GM19193 (cell line): ENCODE data around the gene LBR.

Experiments used
- POLR2A ChIP-seq: IDR thresholded peaks from 4 replicates; pipeline ENCODE4 v1.6.1; 2011; ENCODE audit not compliant: insufficient read depth, insufficient read length; ENCODE audit errors: extremely low read depth

LBR gene

GRCh38 chr1:225427235-225428067, at the start of gene LBR:
Gene LBR, minus strand, starts transcription at chr1:225428038. Its CDS starts 3,963 bp downstream, at chr1:225424075.
- TF ChIP-seq POLR2A, result peak; percentile 46

- TF ChIP-seq POLR2A, result no peak
Measured at GRCh38 chr1:225477296-225477911, 49.6 kb upstream of the LBR start.

DNA sequence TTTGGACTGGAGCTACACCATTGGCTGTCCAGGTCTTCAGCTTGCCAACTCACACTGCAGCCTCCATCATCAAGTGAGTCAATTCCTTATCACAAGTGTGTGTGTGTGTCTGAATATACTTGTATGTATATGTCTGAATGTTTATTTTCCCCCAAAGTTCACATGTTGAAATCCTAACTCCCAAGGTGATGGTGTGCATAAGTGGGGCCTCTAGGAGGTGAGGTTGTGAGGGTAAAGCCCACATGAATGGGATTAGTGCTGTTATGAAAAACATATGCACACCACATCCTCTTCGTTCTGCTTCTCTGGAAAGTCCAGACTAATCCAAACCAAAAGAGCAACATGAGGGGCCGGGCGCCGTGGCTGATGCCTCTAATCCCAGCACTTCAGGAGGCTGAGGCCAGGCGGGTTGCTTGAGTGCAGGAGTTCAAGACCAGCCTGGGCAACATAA, 48.7 kb upstream of the LBR start:
- no peak for TF ChIP-seq POLR2A

- TF ChIP-seq POLR2A, result no peak
Measured at GRCh38 chr1:225476100-225476511, 48.3 kb upstream of the LBR start.

DNA sequence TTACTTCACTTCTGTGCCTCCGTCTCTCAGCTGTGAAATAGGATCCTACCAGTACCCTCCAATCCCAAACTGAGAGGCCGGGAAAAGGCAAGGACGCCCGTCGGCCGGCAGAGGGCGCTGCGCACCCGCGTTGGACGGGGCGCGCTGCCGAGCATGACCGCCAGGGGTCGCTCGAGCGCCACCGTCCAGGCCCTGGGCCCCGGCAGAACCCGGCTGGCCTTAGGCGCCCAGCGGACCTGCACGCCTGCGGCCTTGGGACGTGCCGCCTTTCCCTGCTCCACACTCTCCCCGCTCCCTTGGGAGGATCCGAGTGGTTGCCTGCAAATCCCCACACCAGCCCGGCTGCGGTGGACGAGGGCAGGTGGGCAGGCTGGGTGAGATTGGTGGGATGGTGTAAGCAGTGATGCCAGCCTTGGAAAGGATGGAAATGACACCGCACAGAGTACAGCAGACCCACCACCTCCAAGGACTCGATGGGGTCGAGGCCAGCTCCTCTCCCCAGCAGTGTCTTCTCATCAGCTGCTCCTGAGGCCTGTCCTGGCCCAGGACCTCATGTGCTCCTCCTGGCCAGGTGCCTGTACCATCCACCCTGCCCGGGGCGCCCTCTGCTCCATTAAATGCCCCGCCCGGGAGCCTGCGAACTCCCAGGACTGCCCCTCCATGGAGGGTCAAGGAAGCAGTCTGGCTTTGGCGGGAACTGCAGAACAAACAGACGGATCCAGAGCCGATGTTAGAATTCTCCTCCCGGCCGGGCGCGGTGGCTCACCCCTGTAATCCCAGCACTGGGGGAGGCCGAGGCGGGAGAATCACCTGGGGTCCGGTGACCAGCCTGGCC, 47.4 kb upstream of the LBR start:
- TF ChIP-seq POLR2A, result no peak

DNA sequence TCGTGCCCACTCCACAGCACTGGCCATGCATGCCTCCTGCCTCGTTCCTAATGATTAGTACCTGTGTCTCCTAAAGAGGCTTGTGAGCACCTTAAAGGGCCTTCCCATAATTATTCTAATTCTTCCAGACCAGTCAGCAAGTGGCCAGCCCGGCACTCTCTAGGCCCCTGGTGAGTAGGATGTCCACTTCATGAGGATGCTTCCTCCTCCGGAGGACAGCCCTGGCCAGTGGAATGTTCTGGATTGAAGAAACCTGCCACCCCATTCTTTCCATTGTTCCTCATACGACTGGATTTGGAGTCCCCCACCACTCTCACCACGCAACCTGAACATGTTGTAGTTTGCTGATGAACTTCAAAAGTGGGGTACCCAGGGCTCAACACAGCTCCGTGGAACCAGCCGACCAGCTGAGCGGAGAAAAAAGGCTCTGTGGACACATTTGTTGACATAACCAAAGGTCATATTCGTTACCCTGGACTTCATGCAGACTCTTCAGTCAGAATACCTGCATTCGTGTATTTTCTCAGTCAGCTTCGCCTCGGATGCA, 46.7 kb upstream of the LBR start:
- TF ChIP-seq POLR2A, result no peak

- TF ChIP-seq POLR2A, result no peak
Measured at GRCh38 chr1:225471453-225472301, 43.8 kb upstream of the LBR start.

- no peak for TF ChIP-seq POLR2A
Measured at GRCh38 chr1:225471109-225471452, 43.2 kb upstream of the LBR start.

DNA sequence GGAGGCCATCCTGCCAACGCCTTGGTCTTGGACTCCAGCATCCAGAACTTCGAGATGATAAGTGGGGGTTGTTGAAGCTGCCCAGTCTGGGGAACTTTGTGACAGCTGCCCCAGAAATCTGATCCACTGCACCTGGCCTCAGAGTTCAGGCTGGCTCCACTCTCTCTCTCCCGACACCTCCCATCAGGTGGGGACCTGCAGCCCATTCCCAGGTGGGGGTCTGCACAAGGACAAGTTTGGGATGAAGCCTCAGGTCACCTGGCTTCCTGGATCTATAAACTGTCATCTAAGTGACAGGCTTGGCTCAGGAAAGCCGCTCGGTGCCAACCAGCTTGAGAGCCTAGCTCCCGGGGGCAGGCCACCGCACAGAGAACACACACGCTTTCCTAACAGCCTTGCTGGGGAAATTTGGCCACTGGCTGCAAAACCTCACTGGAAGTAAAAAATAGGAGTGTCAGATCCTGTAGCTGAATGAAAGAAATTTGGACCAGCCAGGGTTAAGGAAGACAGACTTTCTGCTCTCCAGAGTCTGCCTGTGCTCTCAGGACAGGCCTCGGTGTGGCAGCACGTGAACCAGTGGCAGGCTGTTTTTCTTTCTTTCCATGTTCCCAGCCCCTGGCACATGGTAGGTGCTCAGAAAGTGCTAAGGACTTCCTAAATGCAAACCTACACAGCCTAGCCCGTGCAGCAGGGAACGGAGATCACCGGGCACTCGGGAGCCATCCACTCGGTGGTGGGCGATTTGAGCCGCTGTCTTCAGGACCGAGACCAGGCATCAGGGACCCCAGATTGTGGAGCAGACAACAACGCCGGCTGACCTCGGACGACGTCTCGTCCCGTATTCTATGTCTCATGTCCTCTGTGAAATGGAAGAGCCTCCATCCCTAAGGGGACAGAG, 42.6 kb upstream of the LBR start:
- TF ChIP-seq POLR2A, result no peak

GRCh38 chr1:225469051-225469450, 41.2 kb upstream of the LBR start:
- no peak for TF ChIP-seq POLR2A

DNA sequence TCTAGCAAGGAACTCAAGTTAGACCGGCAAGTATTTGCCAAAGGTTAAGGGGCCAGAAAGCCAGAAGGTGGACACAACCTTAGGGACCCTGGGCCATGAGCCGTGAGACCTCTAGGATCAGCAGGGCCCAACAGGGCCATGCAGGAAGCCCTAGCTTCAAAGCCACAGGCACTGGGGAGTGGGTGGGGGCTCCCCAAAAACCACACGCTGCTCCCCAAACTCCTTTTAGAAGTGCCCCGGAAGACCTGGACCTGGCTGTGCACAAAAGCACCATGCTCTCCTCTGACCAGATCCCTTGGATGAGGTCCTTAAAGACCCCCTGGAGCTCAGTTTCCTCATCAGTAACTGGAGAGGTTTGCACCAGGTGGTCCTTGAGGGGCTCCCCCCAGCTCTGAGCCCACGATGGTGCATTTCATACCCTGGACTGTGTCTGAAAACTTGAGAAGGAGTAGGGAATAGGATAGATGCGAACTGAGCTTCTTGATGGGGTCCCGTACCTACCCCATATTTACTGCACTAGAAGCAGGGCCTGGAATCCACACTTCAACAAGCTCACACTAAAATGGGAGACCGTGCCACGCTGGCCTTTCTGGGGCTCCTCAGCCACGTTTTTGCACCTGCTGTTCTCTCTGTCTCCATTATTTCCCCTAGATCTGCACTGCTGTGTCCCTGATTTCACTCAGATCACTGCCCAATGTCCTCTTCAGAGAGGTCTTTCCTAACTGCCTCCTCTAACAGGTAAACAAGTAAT, 40.6 kb upstream of the LBR start:
- no peak for TF ChIP-seq POLR2A

GRCh38 chr1:225467193-225468020, 39.6 kb upstream of the LBR start:
- peak; percentile 90 for TF ChIP-seq POLR2A
